Tibial artery (tissue), 4 donors: Measurements from ENCODE around the gene B3GNT7.

Source experiments
- DNase-seq, 2 donors: peaks; one replicate each; pipeline ENCODE4 v3.0.0-alpha.2; 2019
- H3K27ac ChIP-seq, 2 donors: fragments of 200-600 bp; sonication (generic) in 1 of 2; 1 replicate in 1 of 2; 2 replicates in 1 of 2; pipeline ENCODE4 v1.5.1; 2018 to 2019; ENCODE audit warnings: mild to moderate bottlenecking in 1 of 2
- H3K27me3 ChIP-seq, 2 donors: fragments of 200-600 bp; sonication (generic) in 1 of 2; one replicate each; pipeline versions ENCODE4 v1.5.1 to v1.6.0; 2016 to 2019
- H3K36me3 ChIP-seq, 3 donors: fragments of 200-600 bp; sonication (generic) in 2 of 3; one replicate each; pipeline ENCODE4 v1.5.1; 2016 to 2019; ENCODE audit warnings: mild to moderate bottlenecking in 2 of 3
- H3K4me1 ChIP-seq, 4 donors: fragments of 200-600 bp; sonication (generic) in 2 of 4; 1 replicate in 3 of 4; 2 replicates in 1 of 4; pipeline ENCODE4 v1.5.1; 2016 to 2019
- H3K4me3 ChIP-seq, 2 donors: fragments of 200-600 bp; sonication (generic) in 1 of 2; 1 replicate in 1 of 2; 2 replicates in 1 of 2; pipeline ENCODE4 v1.5.1; 2018 to 2019; ENCODE audit warnings: mild to moderate bottlenecking in 2 of 2
- H3K9me3 ChIP-seq, 3 donors: fragments of 200-600 bp; sonication (generic) in 1 of 3; one replicate each; pipeline ENCODE4 v1.5.1; 2016 to 2019
- intact Hi-C: fragments of 100-400 bp; cut with DNase I; formaldehyde crosslinking; loops from one replicate; pipeline ENCODE4 v1.15.0; 2023; ENCODE audit warnings: low total_unique reads
- TF ChIP-seq, protein P1 (sequence below), 2 experiments: fragments of 200-600 bp in 1 of 2; fragments of 450-650 bp in 1 of 2; IDR thresholded peaks; one replicate each; pipeline ENCODE4 v1.5.1; 2017 to 2019; ENCODE audit warnings: antibody characterized with exemption in 2 of 2, mild to moderate bottlenecking in 1 of 2, moderate library complexity in 1 of 2

Gene B3GNT7

DNA sequence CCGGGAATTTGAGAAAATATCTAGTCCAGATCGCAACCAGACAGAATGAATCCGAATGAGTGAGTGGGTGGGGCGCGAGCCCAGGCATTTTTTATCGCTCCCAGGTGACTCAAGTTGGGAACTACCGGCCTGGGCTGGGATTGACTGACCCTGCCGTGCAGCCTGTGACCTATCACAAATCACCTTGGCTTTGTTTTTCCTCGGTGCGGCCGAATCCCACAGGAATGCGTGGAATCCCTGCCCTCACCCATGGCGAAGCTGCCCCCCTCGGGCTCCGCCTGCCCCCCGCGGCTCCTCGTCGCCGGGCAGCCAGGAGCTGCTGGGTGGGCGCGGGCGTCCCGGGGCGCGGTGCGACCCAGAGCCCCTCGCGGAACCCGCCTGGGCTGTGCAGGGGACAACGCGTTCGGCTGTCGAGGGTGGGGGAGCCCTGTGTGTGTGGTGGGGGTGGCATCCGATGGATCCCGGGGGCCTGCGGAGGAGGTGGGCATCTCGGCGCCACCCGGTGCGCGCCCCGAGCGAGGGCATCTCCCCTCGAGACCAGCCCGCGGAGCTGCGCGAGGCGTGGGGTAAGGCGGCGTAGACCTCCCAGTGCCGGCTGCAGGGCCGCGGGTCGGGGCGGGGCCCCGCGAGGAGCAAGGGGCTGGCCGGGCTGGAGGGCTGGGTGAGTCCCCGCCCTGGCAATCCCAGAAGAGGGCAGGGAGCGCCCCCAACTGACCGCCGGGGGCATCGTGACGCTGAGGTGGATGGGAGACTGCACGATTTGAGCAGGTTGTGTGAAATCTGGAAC, 16.5 kb downstream of the B3GNT7 start:
- Histone ChIP-seq H3K27me3 (no peaks in the 10 kb centered on the region), H3K4me1 (peaks cover 0 to 16% (median 11%) of the 10 kb centered on the region in 4 donors), H3K27ac (peak overlapping the region; percentile 74), H3K36me3 (no peaks in the 10 kb centered on the region), H3K4me3 (peak overlapping the region; percentile 62 to 64), H3K9me3 (no peaks in the 10 kb centered on the region)
- TF ChIP-seq, protein P1, sequence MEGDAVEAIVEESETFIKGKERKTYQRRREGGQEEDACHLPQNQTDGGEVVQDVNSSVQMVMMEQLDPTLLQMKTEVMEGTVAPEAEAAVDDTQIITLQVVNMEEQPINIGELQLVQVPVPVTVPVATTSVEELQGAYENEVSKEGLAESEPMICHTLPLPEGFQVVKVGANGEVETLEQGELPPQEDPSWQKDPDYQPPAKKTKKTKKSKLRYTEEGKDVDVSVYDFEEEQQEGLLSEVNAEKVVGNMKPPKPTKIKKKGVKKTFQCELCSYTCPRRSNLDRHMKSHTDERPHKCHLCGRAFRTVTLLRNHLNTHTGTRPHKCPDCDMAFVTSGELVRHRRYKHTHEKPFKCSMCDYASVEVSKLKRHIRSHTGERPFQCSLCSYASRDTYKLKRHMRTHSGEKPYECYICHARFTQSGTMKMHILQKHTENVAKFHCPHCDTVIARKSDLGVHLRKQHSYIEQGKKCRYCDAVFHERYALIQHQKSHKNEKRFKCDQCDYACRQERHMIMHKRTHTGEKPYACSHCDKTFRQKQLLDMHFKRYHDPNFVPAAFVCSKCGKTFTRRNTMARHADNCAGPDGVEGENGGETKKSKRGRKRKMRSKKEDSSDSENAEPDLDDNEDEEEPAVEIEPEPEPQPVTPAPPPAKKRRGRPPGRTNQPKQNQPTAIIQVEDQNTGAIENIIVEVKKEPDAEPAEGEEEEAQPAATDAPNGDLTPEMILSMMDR (IDR thresholded peaks at IDR 0.05): peak; percentile 84 to 93
- intact Hi-C loops: loop anchor here (5.0 to 10.0 kb wide), 3 partner anchors 117 to 307 kb away; no protein-coding TSS in a partner anchor
- peak; percentile 85 to 91 for DNase-seq

DNA sequence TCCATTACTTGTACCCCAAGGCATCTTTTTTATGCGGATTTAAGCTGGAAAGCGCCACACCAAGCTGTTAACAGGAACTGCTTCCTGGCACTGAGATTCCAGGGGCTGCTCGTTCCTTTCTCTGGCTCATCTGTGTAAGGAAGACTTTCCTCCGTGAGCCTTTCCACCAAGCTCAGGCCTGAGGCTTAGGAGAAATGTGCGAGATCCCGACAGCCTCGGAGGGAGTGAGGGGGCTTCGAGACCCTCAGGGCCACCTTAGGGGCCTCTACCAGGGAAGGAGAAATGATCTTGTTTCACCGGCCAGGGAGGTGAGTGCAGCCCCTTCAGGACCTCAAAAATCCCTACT, 17.1 kb downstream of the B3GNT7 start:
- Histone ChIP-seq H3K4me3 (peak overlapping the region; percentile 62 to 64), H3K36me3 (no peaks in the 10 kb centered on the region), H3K27me3 (no peaks in the 10 kb centered on the region), H3K9me3 (no peaks in the 10 kb centered on the region), H3K4me1 (peaks cover 0 to 16% (median 11%) of the 10 kb centered on the region in 4 donors), H3K27ac (peak overlapping the region; percentile 74)
- TF ChIP-seq, protein P1 (IDR thresholded peaks at IDR 0.05): no peak
- DNase-seq: no peak
- intact Hi-C loops: loop anchor here (5.0 to 10.0 kb wide), 3 partner anchors 118 to 308 kb away; no protein-coding TSS in a partner anchor

DNA sequence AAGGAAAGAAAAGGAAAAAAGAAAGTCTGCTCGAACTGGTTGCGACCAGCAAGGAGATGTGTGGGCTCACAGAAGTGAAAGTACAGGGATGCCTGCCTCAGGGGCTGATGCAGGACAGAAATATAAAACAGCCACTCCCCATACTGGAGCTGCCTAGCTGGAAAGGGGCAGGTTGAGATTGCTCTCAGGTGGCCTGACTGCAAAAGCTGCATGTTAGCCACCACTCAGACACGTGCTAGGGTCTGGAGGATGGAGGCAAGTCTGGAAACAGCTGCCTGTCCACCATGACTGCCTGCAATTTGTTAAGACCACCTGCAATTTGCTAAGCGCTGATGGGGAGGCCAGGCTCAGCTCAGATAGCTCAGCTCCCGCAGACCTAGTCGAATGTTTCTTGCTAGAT, 17.9 kb downstream of the B3GNT7 start:
- H3K4me3 ChIP-seq: no peak overlapping the region
- peaks cover 0 to under 1% of the 10 kb centered on the region in 2 donors for H3K27me3 ChIP-seq
- no peak for DNase-seq
- H3K36me3 ChIP-seq: no peaks in the 10 kb centered on the region
- no peak overlapping the region for H3K27ac ChIP-seq
- intact Hi-C loops: loop anchor here (5.0 to 10.0 kb wide), 3 partner anchors 119 to 309 kb away; no protein-coding TSS in a partner anchor
- peaks cover 0 to 16% (median 11%) of the 10 kb centered on the region in 4 donors for H3K4me1 ChIP-seq
- TF ChIP-seq, protein P1 (IDR thresholded peaks at IDR 0.05): no peak
- H3K9me3 ChIP-seq: no peaks in the 10 kb centered on the region

DNA sequence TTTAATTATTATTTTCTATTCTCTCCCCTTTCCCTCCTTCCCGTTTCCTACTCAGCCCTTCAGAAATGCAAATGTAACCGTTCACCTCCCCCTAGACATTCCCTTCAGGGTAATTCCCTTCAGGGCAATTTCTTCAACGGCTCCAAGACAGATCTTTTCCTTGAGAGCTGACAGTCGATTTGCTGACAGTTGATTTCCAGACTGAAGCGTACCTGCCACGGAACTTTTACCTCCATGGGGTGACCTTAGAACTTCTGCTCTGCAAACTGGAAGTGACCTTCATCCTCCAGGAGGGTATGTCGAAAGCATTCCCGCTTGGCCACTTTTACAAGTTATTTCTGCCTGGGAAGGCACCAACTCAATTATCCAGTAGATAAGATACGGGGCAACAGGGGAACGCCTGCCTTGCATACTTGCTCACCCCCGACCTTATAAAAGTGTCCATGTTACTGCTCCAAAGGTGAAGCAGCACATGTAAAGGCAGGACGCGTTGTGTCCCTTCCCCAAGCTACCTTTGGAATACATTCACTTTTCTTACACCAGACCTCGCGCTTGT, 18.5 kb downstream of the B3GNT7 start:
- no peak for DNase-seq
- no peak overlapping the region for H3K27ac ChIP-seq
- TF ChIP-seq, protein P1 (IDR thresholded peaks at IDR 0.05): no peak
- no peaks in the 10 kb centered on the region for H3K9me3 ChIP-seq
- H3K4me1 ChIP-seq: peaks cover 0 to 16% (median 11%) of the 10 kb centered on the region in 4 donors
- intact Hi-C loops: loop anchor here (5.0 to 10.0 kb wide), 3 partner anchors 119 to 309 kb away; no protein-coding TSS in a partner anchor
- H3K27me3 ChIP-seq: peaks cover 0 to 5% of the 10 kb centered on the region in 2 donors
- no peaks in the 10 kb centered on the region for H3K36me3 ChIP-seq
- H3K4me3 ChIP-seq: no peak overlapping the region

DNA sequence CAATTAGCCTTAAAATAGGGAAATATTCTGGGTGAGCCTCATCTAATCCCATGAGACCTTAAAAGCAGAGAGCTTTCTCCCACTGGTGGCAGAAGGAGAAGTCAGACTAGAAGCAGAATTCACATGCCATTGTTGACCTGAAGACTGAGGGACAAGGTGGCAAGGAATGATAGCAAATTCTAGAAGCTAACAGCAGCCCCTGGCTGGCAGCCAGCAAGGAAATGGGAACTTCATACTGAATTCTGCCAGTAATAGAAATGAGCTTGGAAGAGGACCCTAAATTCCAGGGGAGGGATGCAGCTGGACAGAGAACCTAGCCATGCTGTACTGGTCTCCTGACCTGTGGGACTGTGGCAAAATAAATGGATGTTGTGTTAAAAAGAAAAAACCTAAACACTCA, 19.5 kb downstream of the B3GNT7 start:
- Histone ChIP-seq H3K36me3 (no peaks in the 10 kb centered on the region), H3K4me3 (no peak overlapping the region), H3K27me3 (peaks cover 0 to 8% of the 10 kb centered on the region in 2 donors), H3K9me3 (no peaks in the 10 kb centered on the region), H3K27ac (no peak overlapping the region), H3K4me1 (peaks cover 0 to 16% (median 11%) of the 10 kb centered on the region in 4 donors)
- intact Hi-C loops: loop anchor here (10.0 kb wide), 2 partner anchors 120 to 310 kb away; no protein-coding TSS in a partner anchor
- TF ChIP-seq, protein P1 (IDR thresholded peaks at IDR 0.05): no peak
- DNase-seq: no peak
